Measurements from ENCODE around the gene GLI3. TPM values are rescaled to one million over a fixed set of nuclear protein-coding genes. Genes with fewer than 3 reads are reported as not detected.

GLI3 gene
- total RNA-seq, 1 donor from 2014 or later = 27.7 TPM

DNA sequence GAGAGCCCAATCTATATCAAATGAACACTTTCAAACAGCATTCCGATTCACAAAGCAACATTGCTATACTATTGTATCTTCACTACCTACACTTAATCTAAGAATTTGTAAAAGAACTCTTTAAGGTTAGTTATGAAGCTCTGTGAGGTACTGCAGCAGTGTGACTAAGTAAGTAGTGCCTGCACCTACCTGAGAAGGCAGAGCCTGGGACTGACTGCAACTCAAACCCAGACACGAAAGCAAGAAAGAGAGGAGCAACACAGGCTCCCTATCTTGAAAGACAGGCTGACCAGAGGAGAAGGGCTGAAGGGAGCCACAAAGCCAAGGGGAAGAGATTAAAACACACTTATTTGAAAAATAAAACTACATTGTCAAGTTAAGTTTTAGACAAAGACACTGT, 160.1 kb downstream of the GLI3 start:
- peaks cover 1% of the 10 kb centered on the region for H4K20me1 ChIP-seq (ENCODE audit: insufficient read depth, low read length)
- Mint-ChIP-seq H3K4me3 (ENCODE audit: unreplicated experiment) (no peak overlapping the region), H3K36me3 (ENCODE audit: low read depth, unreplicated experiment) (peaks cover 12% of the 10 kb centered on the region), H3K9me3 (ENCODE audit: unreplicated experiment) (no peaks in the 10 kb centered on the region), H3K27me3 (ENCODE audit: low read depth, unreplicated experiment) (no peaks in the 10 kb centered on the region), H3K4me1 (ENCODE audit: low read depth, unreplicated experiment) (peaks cover 16% of the 10 kb centered on the region), H3K27ac (ENCODE audit: unreplicated experiment) (no peak overlapping the region)
- TF ChIP-seq EZH2 (IDR thresholded peaks at IDR 0.05; ENCODE audit: insufficient read depth, low read length) = no peak
- TF ChIP-seq, protein P1, sequence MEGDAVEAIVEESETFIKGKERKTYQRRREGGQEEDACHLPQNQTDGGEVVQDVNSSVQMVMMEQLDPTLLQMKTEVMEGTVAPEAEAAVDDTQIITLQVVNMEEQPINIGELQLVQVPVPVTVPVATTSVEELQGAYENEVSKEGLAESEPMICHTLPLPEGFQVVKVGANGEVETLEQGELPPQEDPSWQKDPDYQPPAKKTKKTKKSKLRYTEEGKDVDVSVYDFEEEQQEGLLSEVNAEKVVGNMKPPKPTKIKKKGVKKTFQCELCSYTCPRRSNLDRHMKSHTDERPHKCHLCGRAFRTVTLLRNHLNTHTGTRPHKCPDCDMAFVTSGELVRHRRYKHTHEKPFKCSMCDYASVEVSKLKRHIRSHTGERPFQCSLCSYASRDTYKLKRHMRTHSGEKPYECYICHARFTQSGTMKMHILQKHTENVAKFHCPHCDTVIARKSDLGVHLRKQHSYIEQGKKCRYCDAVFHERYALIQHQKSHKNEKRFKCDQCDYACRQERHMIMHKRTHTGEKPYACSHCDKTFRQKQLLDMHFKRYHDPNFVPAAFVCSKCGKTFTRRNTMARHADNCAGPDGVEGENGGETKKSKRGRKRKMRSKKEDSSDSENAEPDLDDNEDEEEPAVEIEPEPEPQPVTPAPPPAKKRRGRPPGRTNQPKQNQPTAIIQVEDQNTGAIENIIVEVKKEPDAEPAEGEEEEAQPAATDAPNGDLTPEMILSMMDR (IDR thresholded peaks at IDR 0.05; ENCODE audit: insufficient read depth, low read depth, low read length) = no peak
- no peak overlapping the region for H3K4me2 ChIP-seq (ENCODE audit: low read length)
- no peaks in the 10 kb centered on the region for H3K9me3 ChIP-seq (ENCODE audit: insufficient read depth, low read depth, low read length)
- no peak overlapping the region for H3K27ac ChIP-seq (ENCODE audit: low read depth, low read length)
- no peak overlapping the region for H3K9ac ChIP-seq (ENCODE audit: low read length)
- no peaks in the 10 kb centered on the region for H3K27me3 ChIP-seq (ENCODE audit: insufficient read depth, low read length)
- no peak overlapping the region for H2AFZ ChIP-seq (ENCODE audit: low read depth, low read length)
- peaks cover 10% of the 10 kb centered on the region for H3K4me1 ChIP-seq (ENCODE audit: insufficient read depth, low read length)
- no peak overlapping the region for H3K4me3 ChIP-seq (ENCODE audit: insufficient read depth, low read depth, low read length)
- no peaks in the 10 kb centered on the region for H3K79me2 ChIP-seq (ENCODE audit: insufficient read depth, low read length)
- DNase-seq (ENCODE audit: low read depth) (no peak), FAIRE-seq (no peak)
- no peaks in the 10 kb centered on the region for H3K36me3 ChIP-seq (ENCODE audit: insufficient read depth, low read length)

DNA sequence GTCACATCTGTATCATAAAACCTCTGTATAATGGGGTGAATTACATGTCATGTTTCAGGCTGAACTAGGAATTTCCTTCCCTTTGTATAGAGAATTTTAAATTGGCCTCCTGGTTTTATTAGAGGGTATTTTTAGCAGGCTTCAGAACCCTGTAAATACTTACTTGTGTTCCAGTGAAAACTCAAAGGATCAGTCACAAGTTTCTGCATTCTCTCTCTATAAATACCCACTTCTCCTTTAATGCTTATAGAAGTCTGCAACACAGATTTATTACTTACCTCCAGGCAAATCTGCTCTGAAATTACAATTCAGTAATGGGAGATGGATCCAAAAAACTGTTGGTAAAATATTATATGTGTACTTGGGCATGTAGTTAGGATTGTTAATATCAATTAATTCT, 161.6 kb downstream of the GLI3 start:
- Mint-ChIP-seq H3K4me1 (ENCODE audit: low read depth, unreplicated experiment) (peaks cover 16% of the 10 kb centered on the region), H3K27ac (ENCODE audit: unreplicated experiment) (no peak overlapping the region)

DNA sequence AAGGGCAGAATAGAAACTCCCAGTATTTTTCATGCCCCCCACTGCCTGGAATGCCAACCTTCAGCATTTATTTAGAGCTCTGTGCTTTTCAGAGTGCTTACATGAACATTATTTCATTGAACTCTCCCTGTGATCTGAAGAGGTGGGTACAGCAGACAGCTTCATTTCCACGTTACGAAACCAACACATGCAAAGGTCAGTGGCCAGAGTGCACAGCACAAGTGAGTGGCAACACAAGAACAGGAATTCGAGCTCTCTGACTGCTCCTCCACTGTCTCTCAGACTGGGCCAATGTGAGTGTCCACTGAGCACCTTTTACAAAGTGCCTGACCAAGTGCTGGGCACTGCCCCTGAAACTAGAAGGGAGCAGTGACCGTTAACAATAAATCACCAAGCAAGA, 162.9 kb downstream of the GLI3 start:
- Histone ChIP-seq H3K9me3 (ENCODE audit: insufficient read depth, low read depth, low read length) (no peaks in the 10 kb centered on the region), H3K27me3 (ENCODE audit: insufficient read depth, low read length) (no peaks in the 10 kb centered on the region), H2AFZ (ENCODE audit: low read depth, low read length) (no peak overlapping the region), H3K9ac (ENCODE audit: low read length) (no peak overlapping the region), H3K79me2 (ENCODE audit: insufficient read depth, low read length) (no peaks in the 10 kb centered on the region), H3K36me3 (ENCODE audit: insufficient read depth, low read length) (no peaks in the 10 kb centered on the region), H3K4me2 (ENCODE audit: low read length) (no peak overlapping the region), H3K27ac (ENCODE audit: low read depth, low read length) (no peak overlapping the region), H3K4me1 (ENCODE audit: insufficient read depth, low read length) (peaks cover 9% of the 10 kb centered on the region), H4K20me1 (ENCODE audit: insufficient read depth, low read length) (no peaks in the 10 kb centered on the region), H3K4me3 (ENCODE audit: insufficient read depth, low read depth, low read length) (no peak overlapping the region)
- Mint-ChIP-seq H3K36me3 (ENCODE audit: low read depth, unreplicated experiment) (peaks cover 9% of the 10 kb centered on the region), H3K9me3 (ENCODE audit: unreplicated experiment) (no peaks in the 10 kb centered on the region), H3K27ac (ENCODE audit: unreplicated experiment) (no peak overlapping the region), H3K4me1 (ENCODE audit: low read depth, unreplicated experiment) (peaks cover 22% of the 10 kb centered on the region), H3K4me3 (ENCODE audit: unreplicated experiment) (no peak overlapping the region), H3K27me3 (ENCODE audit: low read depth, unreplicated experiment) (no peaks in the 10 kb centered on the region)
- FAIRE-seq (no peak), DNase-seq (ENCODE audit: low read depth) (no peak)
- no peak for TF ChIP-seq EZH2 (IDR thresholded peaks at IDR 0.05; ENCODE audit: insufficient read depth, low read length)
- TF ChIP-seq, protein P1 (IDR thresholded peaks at IDR 0.05; ENCODE audit: insufficient read depth, low read depth, low read length) = no peak

More for the DNA sequence above, 161.6 kb downstream of the GLI3 start:
- H3K4me3 ChIP-seq (ENCODE audit: insufficient read depth, low read depth, low read length) = no peak overlapping the region
- no peaks in the 10 kb centered on the region for H3K9me3 ChIP-seq (ENCODE audit: insufficient read depth, low read depth, low read length)
- no peaks in the 10 kb centered on the region for H3K27me3 ChIP-seq (ENCODE audit: insufficient read depth, low read length)
- no peaks in the 10 kb centered on the region for H4K20me1 ChIP-seq (ENCODE audit: insufficient read depth, low read length)
- no peak overlapping the region for H3K4me2 ChIP-seq (ENCODE audit: low read length)
- no peak for TF ChIP-seq EZH2 (IDR thresholded peaks at IDR 0.05; ENCODE audit: insufficient read depth, low read length)
- TF ChIP-seq, protein P1 (IDR thresholded peaks at IDR 0.05; ENCODE audit: insufficient read depth, low read depth, low read length) = no peak
- H3K9me3 Mint-ChIP-seq (ENCODE audit: unreplicated experiment) = no peaks in the 10 kb centered on the region
- DNase-seq (ENCODE audit: low read depth) (no peak), FAIRE-seq (no peak)
- no peak overlapping the region for H3K9ac ChIP-seq (ENCODE audit: low read length)
- H2AFZ ChIP-seq (ENCODE audit: low read depth, low read length) = no peak overlapping the region
- H3K27me3 Mint-ChIP-seq (ENCODE audit: low read depth, unreplicated experiment) = no peaks in the 10 kb centered on the region
- no peaks in the 10 kb centered on the region for H3K79me2 ChIP-seq (ENCODE audit: insufficient read depth, low read length)
- H3K4me3 Mint-ChIP-seq (ENCODE audit: unreplicated experiment) = no peak overlapping the region
- H3K27ac ChIP-seq (ENCODE audit: low read depth, low read length) = no peak overlapping the region
- peaks cover 9% of the 10 kb centered on the region for H3K4me1 ChIP-seq (ENCODE audit: insufficient read depth, low read length)
- H3K36me3 Mint-ChIP-seq (ENCODE audit: low read depth, unreplicated experiment) = peaks cover 12% of the 10 kb centered on the region
- H3K36me3 ChIP-seq (ENCODE audit: insufficient read depth, low read length) = no peaks in the 10 kb centered on the region
